Endothelial cell of umbilical vein (primary cell): ENCODE measurements around the gene RXFP1. TPM values are rescaled to one million over a fixed set of nuclear protein-coding genes. Genes with fewer than 3 reads are reported as not detected.

Source experiments
- BruUV-seq: library from RNA; stranded (reverse); fragments of 400-500 nt; replicated peaks from 2 replicates; lab custom pipeline; 2021; lab: Mats Ljungman, UMichigan
- CTCF ChIA-PET: fragments of 300-600, 350-600 bp; sonication (Branson Sonifier 250); formaldehyde crosslinking; loops from one replicate; lab custom pipeline; 2021; ENCODE audit warnings: antibody characterized with exemption, inconsistent platforms; lab: Charles Lee
- POLR2A ChIA-PET: fragments of 300-600, 350-600 bp; sonication (Branson Sonifier 250); formaldehyde crosslinking; loops from one replicate; lab custom pipeline; 2021; ENCODE audit warnings: antibody characterized with exemption, inconsistent platforms; lab: Charles Lee
- DNase-seq: peaks from one replicate; pipeline ENCODE4 v3.0.0-alpha.2; 2011; ENCODE audit warnings: low read depth, low spot score
- FAIRE-seq: peaks from 2 replicates; lab custom pipeline; 2011; peaks lifted over from hg19 to GRCh38; lab: Jason Lieb, UNC
- H2AFZ ChIP-seq: 2 replicates; pipeline ENCODE4 v1.6.0; 2012; ENCODE audit warnings: low read depth, low read length, control low read depth, inconsistent platforms
- H3K27ac ChIP-seq: 2 replicates; pipeline ENCODE4 v1.5.1; 2011; ENCODE audit warnings: low read depth, mild to moderate bottlenecking, control low read depth, low read length, moderate library complexity; ENCODE audit not compliant: insufficient read depth
- H3K27me3 ChIP-seq, 2 experiments: 2 replicates each; pipeline versions ENCODE4 v1.6.0 to v1.6.1; 2011; ENCODE audit warnings: low read length in 2 of 2, mixed read lengths in 1 of 2; ENCODE audit not compliant: control insufficient read depth in 2 of 2, insufficient read depth in 2 of 2
- H3K36me3 ChIP-seq, 2 experiments: 2 replicates in 1 of 2; 3 replicates in 1 of 2; pipeline ENCODE4 v1.5.1; 2011; ENCODE audit warnings: low read length in 2 of 2, mild to moderate bottlenecking in 1 of 2, moderate library complexity in 1 of 2; ENCODE audit not compliant: control insufficient read depth in 2 of 2, insufficient read depth in 2 of 2; ENCODE audit errors: extremely low read depth in 1 of 2
- H3K4me1 ChIP-seq: 3 replicates; pipeline ENCODE4 v1.5.1; 2011; ENCODE audit warnings: mild to moderate bottlenecking, low read length; ENCODE audit not compliant: control insufficient read depth, insufficient read depth; ENCODE audit errors: extremely low read depth
- H3K4me2 ChIP-seq: 2 replicates; pipeline ENCODE4 v1.6.1; 2011; ENCODE audit warnings: low read length, control low read depth, mixed read lengths; ENCODE audit not compliant: insufficient read depth
- H3K4me3 ChIP-seq, 3 experiments: fragments of 200-600 bp in 1 of 3; sonication (generic), shearing (Covaris generic) in 1 of 3; replicated peaks in 1 of 3; 2 replicates each; pipeline ENCODE4 v1.5.1; 2011 to 2016; ENCODE audit warnings: control low read depth in 3 of 3, low read length in 3 of 3, mild to moderate bottlenecking in 2 of 3, inconsistent platforms in 1 of 3, low read depth in 1 of 3, moderate library complexity in 1 of 3; ENCODE audit not compliant: insufficient read depth in 1 of 3
- H3K79me2 ChIP-seq: 2 replicates; pipeline ENCODE4 v1.6.0; 2012; ENCODE audit warnings: low read length, inconsistent platforms; ENCODE audit not compliant: control insufficient read depth, insufficient read depth
- H3K9ac ChIP-seq: replicated peaks from 2 replicates; pipeline ENCODE3; 2011; ENCODE audit warnings: low read length, control low read depth; ENCODE audit not compliant: insufficient read depth; ENCODE audit errors: extremely low read depth
- H3K9me1 ChIP-seq: replicated peaks from 3 replicates; pipeline ENCODE4 v1.6.0; 2011; ENCODE audit warnings: mild to moderate bottlenecking, low read length; ENCODE audit not compliant: control insufficient read depth, insufficient read depth; ENCODE audit errors: extremely low read depth
- H3K9me3 ChIP-seq: replicated peaks from 2 replicates; pipeline ENCODE4 v1.5.1; 2012; ENCODE audit warnings: low read length, inconsistent platforms; ENCODE audit not compliant: control insufficient read depth, insufficient read depth
- H4K20me1 ChIP-seq: replicated peaks from 2 replicates; pipeline ENCODE3; 2011; ENCODE audit warnings: mild to moderate bottlenecking, low read length; ENCODE audit not compliant: control insufficient read depth, insufficient read depth; ENCODE audit errors: extremely low read depth
- FOS ChIP-seq: IDR thresholded peaks from 2 replicates; pipeline ENCODE4 v1.6.1; 2011; ENCODE audit warnings: mild to moderate bottlenecking, low read length, moderate library complexity, borderline replicate concordance; ENCODE audit not compliant: insufficient read depth
- GATA2 ChIP-seq: IDR thresholded peaks from 2 replicates; pipeline ENCODE4 v1.7.0; 2011; ENCODE audit warnings: low read depth, mild to moderate bottlenecking, moderate library complexity, mixed read lengths, low read length; ENCODE audit not compliant: insufficient read length, insufficient read depth
- JUN ChIP-seq: IDR thresholded peaks from 2 replicates; pipeline ENCODE4 v1.6.1; 2011; ENCODE audit warnings: borderline replicate concordance, low read depth; ENCODE audit not compliant: insufficient read length, insufficient read depth
- POLR2AphosphoS5 ChIP-seq: IDR thresholded peaks from 2 replicates; pipeline ENCODE4 v1.6.1; 2012; ENCODE audit warnings: low read depth, mild to moderate bottlenecking, control low read depth, low read length, moderate library complexity; ENCODE audit not compliant: insufficient read depth
- dilution Hi-C: fragments of 300-500 bp; cut with MboI; formaldehyde crosslinking; loops from one replicate; pipeline ENCODE4 v1.15.0; 2019; ENCODE audit warnings: low sequenced_read_pairs; ENCODE audit not compliant: extremely low pct_ligation_motif_present
- intact Hi-C: fragments of 100-400 bp; cut with micrococcal nuclease; formaldehyde crosslinking; loops from one replicate; pipeline ENCODE4 v1.10.0; 2022
- polyA plus RNA-seq, 4 experiments: library from polyadenylated mRNA; depleted of rRNA in 3 of 4; stranded (reverse) in 3 of 4; unstranded in 1 of 4; fragments of >200 nt; gene quantifications; 2 replicates each; pipeline versions ENCODE4 v1.2.1 to v1.2.3, GENCODE V29; 2011 to 2012; ENCODE audit warnings: missing spikeins in 1 of 4
- total RNA-seq: library from RNA; stranded (reverse); gene quantifications from 2 replicates; pipeline ENCODE4 v1.2.3, GENCODE V29; 2021
- TF ChIP-seq, protein P1 (sequence below): IDR thresholded peaks from 2 replicates; pipeline ENCODE4 v1.6.1; 2011; ENCODE audit not compliant: insufficient read depth, insufficient read length
- TF ChIP-seq, protein P2 (sequence below), 2 donors: IDR thresholded peaks; 1 replicate in 1 of 2; 2 replicates in 1 of 2; pipeline ENCODE4 v1.5.1; 2011; ENCODE audit warnings: low read length in 2 of 2, mild to moderate bottlenecking in 2 of 2, moderate library complexity in 2 of 2, control low read depth in 1 of 2, inconsistent platforms in 1 of 2, low read depth in 1 of 2; ENCODE audit not compliant: insufficient read depth in 1 of 2; ENCODE audit errors: extremely low read depth in 1 of 2

Gene RXFP1
- total and polyA plus RNA-seq, 2 donors (not counting 3 experiments of a cell fraction or from before 2014, with no cell fraction given) = not detected

DNA sequence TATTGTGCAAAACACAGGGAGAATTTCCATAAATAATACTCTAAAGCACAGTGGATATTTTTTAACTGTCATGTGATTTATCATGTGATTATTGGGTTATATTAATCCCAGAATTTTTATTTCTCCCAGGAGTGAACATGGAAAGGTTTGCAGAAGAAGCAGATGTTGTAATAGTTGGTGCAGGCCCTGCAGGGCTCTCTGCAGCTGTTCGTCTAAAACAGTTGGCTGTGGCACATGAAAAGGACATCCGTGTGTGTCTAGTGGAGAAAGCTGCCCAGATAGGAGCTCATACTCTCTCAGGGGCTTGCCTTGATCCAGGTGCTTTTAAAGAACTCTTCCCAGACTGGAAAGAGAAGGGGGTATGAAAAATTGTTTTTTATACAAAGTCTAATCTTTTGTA lies 160.4 kb downstream of the RXFP1 start:
- H4K20me1 ChIP-seq = no peaks in the 10 kb centered on the region
- H3K36me3 ChIP-seq = no peaks in the 10 kb centered on the region
- no peaks in the 10 kb centered on the region for H3K4me1 ChIP-seq
- H3K4me2 ChIP-seq = no peak overlapping the region
- H3K27me3 ChIP-seq = no peaks in the 10 kb centered on the region
- CTCF ChIA-PET = no interaction called here
- POLR2A ChIA-PET = no interaction called here
- H2AFZ ChIP-seq = no peak overlapping the region
- TF ChIP-seq FOS (no peak), JUN (no peak), GATA2 (no peak), POLR2AphosphoS5 (no peak)
- TF ChIP-seq, protein P1, sequence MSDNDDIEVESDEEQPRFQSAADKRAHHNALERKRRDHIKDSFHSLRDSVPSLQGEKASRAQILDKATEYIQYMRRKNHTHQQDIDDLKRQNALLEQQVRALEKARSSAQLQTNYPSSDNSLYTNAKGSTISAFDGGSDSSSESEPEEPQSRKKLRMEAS = no peak
- TF ChIP-seq, protein P2, sequence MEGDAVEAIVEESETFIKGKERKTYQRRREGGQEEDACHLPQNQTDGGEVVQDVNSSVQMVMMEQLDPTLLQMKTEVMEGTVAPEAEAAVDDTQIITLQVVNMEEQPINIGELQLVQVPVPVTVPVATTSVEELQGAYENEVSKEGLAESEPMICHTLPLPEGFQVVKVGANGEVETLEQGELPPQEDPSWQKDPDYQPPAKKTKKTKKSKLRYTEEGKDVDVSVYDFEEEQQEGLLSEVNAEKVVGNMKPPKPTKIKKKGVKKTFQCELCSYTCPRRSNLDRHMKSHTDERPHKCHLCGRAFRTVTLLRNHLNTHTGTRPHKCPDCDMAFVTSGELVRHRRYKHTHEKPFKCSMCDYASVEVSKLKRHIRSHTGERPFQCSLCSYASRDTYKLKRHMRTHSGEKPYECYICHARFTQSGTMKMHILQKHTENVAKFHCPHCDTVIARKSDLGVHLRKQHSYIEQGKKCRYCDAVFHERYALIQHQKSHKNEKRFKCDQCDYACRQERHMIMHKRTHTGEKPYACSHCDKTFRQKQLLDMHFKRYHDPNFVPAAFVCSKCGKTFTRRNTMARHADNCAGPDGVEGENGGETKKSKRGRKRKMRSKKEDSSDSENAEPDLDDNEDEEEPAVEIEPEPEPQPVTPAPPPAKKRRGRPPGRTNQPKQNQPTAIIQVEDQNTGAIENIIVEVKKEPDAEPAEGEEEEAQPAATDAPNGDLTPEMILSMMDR (IDR thresholded peaks at IDR 0.05; ENCODE audit: extremely low read depth in 1 of 2, insufficient read depth in 1 of 2, low read depth in 1 of 2, low read length in 2 of 2) = no peak
- no peak overlapping the region for H3K4me3 ChIP-seq
- BruUV-seq = no TSS peak
- DNase-seq (no peak), FAIRE-seq (no peak)
- H3K9ac ChIP-seq = no peak overlapping the region
- H3K9me3 ChIP-seq = no peaks in the 10 kb centered on the region
- no peaks in the 10 kb centered on the region for H3K9me1 ChIP-seq
- intact Hi-C loops (no loop called here), dilution Hi-C loops (no loop called here)
- H3K79me2 ChIP-seq = no peaks in the 10 kb centered on the region
- H3K27ac ChIP-seq = no peak overlapping the region
